ENCODE measurements around the gene FNDC1.

Gene FNDC1

GRCh38 chr6:159309723-159310122, 140.5 kb downstream of the FNDC1 start:
- no peak for DNase-seq

- DNase-seq: no peak
Observed at GRCh38 chr6:159311618-159312017, 142.4 kb downstream of the FNDC1 start.

GRCh38 chr6:159312206-159312605, 143.0 kb downstream of the FNDC1 start:
- DNase-seq: no peak

GRCh38 chr6:159313018-159313417, 143.8 kb downstream of the FNDC1 start:
- no peak for DNase-seq

GRCh38 chr6:159315562-159315961, 146.4 kb downstream of the FNDC1 start:
- no peak for DNase-seq

GRCh38 chr6:159317430-159317829, 148.2 kb downstream of the FNDC1 start:
- no peak for DNase-seq

GRCh38 chr6:159321267-159321666, 152.1 kb downstream of the FNDC1 start:
- DNase-seq: no peak
